Measurements from ENCODE around the gene PAH. TPM values are rescaled to one million over a fixed set of nuclear protein-coding genes. Genes with fewer than 3 reads are reported as not detected.

Gene PAH
- total RNA-seq: not detected in 2 replicates

GRCh38 chr12:102917026-102917787, at the start of gene PAH:
TSS of gene PAH (minus strand) at chr12:102917244. CDS start at chr12:102917130, 114 bp downstream.

DNA sequence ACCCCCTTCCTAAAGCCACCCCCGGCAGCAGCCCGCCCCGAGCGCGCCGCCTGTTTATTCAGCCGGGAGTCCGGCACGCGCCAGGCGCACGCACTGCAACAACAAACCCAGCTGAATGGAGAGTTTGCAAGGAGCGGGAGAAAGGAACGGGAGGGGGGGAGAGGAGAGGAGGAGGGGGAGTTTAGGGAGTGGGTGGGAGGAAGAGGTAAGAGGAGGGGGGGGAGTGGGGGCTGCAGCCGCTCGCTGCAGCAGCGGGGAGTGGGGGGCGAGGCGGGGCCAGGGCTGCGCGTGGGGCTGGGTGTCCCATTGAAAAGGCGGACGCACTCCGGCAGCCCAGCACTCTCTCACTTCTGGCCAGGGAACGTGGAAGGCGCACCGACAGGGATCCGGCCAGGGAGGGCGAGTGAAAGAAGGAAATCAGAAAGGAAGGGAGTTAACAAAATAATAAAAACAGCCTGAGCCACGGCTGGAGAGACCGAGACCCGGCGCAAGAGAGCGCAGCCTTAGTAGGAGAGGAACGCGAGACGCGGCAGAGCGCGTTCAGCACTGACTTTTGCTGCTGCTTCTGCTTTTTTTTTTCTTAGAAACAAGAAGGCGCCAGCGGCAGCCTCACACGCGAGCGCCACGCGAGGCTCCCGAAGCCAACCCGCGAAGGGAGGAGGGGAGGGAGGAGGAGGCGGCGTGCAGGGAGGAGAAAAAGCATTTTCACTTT, 40.5 kb upstream of the PAH start, which contains the start of gene ASCL1:
ASCL1 (plus strand) TSS at position 336 of the 712 bp plus-strand sequence. CDS start 571 bp downstream, outside the sequence.

Other genes with a start within 250 kb of the PAH start
- not detected in 2 replicates for gene ASCL1, start 40.4 kb upstream of the PAH start, total RNA-seq

Data from aortic smooth muscle cell (primary cell).